Fibroblast of peridontal ligament (primary cell): ENCODE measurements around the gene IL26.
"Not testable (repeated sequence)": the region's sequence is repeated elsewhere in the genome, so short reads cannot be mapped to it uniquely, and the experiment has no call there.

Source experiments
- DNase-seq: peaks from one replicate; pipeline ENCODE4 v3.0.0-alpha.2; 2010; ENCODE audit errors: extremely low read depth

The IL26 gene

GRCh38 chr12:68199127-68199526, 26.5 kb downstream of the IL26 start:
- DNase-seq: no peak

DNA sequence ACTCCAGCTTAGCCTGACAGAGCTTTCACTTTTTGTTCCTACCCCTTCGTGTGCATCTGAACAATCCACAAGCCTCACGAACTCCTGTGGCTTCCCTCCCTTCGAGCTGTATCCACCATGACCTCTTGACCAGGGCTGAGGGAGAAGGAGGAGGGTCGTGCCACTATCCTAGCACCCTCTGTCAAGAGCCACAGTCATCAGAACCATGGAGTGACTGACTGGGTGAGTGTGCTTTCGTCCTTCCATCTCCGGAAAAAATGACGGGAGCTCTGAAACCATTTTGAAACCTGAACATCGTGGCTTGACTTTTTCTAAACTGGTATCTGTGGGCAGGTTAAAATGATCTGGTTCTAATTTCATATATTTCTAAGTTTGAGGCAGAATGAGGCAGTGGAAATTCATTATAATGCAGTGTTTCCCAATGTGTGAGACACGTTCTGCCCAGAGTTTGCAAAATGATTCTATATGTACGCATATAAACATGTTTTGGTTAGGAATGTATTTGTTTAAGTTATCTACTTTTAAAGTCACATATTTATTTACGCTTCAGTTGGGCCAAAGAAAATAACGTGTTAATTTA, 27.0 kb downstream of the IL26 start:
- no peak for DNase-seq

GRCh38 chr12:68190301-68190700, 35.3 kb downstream of the IL26 start:
- no peak for DNase-seq

GRCh38 chr12:68189821-68190242, 35.8 kb downstream of the IL26 start:
- peak; percentile 3 for DNase-seq

DNA sequence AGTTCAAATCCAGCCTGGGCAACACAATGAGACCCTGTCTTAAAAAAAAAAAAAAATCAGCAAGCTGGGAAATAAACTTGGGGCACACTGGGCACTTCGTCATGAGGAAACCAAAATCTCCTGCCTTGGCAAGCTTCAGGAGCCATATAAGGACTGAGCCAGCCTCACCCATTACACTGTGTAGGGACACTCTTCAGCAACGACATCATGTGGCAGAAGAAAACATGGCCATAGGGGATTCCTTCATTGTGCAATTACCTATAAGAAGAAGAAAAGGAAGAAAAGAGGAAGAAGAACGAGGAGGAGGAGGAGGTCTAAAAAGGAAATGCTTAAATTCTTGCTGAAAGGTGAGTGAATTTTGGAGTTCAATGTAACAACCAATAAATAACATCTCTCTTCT, 40.0 kb downstream of the IL26 start:
- no peak for DNase-seq

DNA sequence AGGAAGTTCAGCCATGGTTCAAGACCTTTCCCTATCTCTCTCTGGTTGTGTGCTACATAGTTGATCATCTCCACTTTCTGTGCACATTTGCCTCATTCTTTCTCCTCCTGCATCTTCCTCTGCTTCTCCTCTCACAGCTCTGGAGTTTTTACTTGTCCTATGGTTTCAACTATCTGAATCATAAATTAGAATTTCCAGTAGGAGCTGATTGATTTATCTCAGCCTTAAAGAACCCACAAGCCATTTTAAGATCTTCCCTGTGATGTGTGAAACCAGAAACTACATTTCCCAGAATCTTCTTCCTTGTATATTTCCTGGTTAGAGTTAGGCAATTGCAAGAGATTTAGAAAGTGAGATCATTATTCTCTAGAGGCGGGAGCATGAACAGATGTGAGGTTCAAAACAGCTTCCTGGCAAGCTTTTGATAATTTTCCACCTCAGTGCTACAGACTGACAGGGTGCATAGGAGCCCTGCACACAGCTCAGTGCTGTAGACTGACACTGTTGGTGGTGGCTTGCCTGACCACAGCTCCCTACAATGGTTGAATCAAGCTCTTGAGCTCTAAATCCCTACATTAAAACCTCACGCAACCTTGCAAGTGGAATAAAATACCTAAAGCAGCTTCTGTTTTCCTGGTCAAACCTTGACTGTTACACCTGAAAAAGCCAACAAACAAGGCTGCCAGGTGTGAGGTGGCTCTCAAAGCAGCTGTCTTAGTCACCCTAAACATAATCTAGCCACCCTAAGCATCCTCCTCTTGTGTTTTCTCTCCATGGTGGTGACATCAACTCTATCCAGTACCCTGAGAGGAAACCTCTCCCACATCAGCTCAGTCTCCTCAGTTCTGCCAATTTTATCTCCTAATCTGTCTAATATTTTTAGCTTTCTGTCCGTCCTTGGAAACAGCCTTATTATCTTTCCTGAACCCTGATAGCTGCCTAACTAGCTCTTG, 44.5 kb downstream of the IL26 start:
- DNase-seq: peak; percentile 2

DNA sequence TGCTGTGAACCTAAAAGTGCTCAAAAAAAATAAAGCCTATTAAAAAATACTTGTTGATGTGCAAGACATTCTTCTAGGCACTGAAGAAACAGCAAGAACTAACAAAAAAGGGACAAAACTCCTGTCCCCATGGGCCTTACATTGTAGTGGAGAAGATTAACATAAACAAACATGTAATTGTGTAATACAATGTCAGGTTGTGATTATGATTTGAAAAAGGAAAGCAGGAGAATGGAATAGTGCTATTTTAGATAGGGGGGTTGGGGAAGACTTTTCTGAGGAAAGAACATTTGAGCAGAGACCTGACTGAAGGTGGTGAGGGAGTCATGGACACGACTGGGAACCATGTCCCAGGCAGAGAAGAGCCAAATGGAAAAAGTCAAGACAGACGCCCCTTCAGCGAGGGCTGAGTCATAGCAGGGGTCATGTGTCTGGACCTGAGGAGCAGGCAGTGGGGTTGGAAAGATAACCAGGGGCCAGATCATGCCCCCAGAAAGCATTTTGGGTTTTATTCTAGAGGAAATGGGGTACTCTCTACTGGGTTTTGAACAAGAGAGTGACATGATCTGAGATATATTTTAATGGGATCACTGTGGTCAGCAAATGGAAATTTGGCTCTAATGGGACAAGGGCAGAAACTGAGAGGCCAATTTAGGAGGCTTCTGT, 46.7 kb downstream of the IL26 start:
- DNase-seq: no peak

- no peak for DNase-seq
These were observed 47.4 kb downstream of the IL26 start for GRCh38 chr12:68178184-68178583.

DNA sequence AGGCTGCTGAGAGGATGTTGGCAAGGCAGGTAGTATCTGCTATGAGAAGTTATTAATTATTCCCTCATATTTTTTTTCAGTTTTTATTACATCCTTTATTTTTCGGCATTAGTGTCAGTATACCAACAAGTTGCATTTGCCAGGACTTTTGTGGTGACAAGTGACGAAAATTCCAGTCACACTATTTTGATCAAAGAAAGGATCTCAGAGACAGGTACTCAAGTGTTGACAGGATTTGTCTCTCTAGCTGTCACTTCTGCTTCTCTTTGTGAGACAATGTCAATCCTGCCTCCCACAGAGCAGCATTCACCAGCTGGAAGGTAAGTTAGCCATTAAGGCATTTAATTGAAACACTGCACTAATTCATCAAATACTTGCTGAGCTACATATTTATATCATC, 48.0 kb downstream of the IL26 start:
- no peak for DNase-seq

GRCh38 chr12:68176257-68176656, 49.4 kb downstream of the IL26 start:
- DNase-seq: no peak

DNA sequence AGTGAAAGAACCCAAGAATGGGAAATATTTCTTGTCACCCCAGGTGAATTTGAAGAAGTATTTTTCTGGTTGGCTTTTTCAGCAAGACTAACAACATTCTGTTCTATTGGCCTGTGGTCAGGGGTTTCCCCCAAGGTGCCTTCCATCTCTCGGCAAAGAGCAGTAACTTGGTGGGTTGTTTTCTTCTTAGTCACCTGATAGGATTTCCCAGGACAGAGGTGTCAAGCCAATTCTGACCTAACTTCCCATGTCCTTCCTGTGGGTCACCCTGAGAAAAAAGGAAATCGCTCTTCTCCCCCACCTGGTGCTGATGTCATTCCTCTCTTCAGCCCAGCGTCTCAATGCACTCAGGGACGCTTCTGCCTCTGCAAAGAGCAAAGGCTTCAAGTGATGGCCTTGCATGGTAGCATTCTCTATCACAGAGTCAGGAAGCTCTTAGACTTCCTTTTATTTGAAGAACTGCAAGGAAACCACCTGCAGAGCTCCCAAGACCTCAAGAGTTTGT, 50.0 kb downstream of the IL26 start:
- no peak for DNase-seq

- not testable (repeated sequence) for DNase-seq
These were observed 50.8 kb downstream of the IL26 start for GRCh38 chr12:68174761-68175160.

DNA sequence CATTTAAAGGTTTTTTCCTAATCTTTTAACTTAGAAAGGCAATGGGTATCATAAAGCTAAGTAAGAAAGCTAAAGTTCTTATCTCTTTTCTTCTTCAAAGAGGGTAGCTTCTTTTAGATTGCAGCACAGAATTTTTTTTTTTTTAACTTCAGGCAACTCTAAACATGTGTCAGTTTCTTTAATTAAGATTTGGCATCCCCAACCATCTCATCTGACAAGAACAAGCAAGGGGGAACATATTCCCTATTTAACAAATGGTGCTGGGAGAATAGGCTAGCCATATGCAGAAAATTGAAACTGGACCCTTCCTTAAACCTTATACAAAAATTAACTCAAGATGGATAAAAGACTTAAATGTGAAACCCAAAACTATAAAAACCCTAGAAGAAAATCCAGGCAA, 51.8 kb downstream of the IL26 start:
- DNase-seq: no peak

DNA sequence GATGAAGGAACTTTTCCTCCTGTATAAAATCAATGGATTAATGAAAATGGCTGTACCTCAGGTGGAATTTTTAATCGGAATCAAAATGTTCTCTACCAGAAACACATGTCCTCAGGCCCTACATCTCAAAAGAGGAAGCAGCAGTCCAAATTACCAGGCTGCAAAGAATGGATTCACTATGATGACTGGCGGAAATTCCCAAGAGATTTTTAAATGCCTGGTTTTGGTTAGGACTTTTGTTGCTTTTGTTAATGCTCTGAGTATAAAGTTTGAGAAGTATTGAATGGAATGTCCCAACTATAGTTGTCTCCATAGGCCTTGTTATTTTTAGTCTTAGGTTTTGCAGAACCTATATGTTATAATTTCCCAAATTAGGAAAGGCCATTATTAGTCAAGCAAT, 54.9 kb downstream of the IL26 start:
- DNase-seq: no peak

DNA sequence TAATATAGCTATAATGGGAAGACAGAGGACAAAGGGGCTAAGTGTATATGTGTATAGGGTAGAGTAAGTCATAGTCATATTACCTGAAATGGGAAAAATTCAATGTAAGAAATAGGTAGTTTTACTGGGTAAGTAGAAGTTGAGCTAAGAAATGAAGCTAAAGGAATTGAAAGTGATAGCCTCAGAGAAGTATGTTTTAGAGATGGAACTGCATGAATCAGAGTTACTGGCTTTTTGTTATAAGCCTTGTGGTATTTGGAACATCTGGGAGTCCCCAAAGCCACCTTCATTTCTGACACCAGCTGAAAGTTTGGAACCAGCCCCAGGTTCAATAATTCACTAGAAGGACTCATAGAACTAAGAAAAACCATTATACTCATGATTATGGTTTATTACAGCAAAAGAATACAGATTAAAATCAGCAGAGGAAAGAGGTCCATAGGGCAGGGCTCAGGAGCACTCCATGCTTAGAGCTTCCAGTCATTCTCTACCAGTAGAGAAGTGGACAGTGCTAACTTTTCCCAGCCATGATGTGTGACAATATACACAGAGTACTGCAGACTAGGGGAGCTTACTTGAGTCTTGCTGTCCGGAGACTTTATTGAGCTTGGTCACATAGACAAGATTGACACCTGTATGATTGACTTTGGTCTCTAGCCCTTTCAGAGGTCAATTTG, 56.3 kb downstream of the IL26 start:
- no peak for DNase-seq

DNA sequence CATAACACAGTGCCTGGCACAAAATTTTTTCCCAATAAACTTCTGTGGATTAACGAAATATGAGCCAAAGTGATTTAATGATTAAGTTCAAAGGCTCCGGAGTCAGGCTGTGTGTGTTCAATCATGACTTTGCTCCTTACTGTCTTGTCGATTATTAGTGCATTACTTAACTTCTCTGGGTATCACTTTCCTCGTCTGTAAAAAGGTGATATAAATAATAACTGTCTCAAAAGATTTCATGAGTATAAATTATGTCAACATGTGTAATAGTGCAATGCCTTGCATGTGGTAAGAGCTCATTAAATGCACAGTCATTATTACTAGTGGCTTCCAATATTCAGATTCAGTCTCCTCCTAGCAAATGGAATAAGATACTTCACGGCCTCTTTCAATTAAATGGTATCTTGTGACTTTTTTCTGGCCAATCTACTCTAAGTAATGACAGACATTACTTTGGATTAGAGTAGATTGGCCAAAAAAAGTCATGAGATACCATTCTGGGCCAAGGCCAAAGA, 59.2 kb downstream of the IL26 start:
- DNase-seq: no peak

DNA sequence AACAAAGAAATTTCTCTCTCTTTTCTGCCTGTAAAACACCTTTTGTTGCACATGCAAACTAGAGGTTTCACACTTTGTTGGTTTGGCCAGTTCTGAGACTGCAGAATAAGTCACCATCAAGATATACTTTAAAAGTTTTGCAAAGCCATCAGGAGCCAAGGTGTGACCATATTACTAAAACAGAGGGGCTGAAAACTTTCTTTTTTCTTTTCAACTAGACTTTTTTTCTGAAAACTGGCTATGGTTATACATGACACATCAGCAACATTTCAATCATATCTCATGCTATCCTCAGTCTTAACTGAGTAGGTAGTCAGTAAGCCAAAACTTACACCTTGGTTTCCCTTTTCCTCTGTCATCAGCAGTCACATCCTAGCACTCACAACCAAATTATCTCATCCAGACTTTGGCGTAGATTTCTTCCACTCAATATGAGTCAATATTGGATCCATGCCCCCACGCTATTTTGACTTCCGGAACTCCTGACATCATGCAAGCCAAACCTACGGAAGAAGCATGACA, 62.0 kb downstream of the IL26 start:
- no peak for DNase-seq

GRCh38 chr12:68162374-68162773, 63.2 kb downstream of the IL26 start:
- DNase-seq: no peak

DNA sequence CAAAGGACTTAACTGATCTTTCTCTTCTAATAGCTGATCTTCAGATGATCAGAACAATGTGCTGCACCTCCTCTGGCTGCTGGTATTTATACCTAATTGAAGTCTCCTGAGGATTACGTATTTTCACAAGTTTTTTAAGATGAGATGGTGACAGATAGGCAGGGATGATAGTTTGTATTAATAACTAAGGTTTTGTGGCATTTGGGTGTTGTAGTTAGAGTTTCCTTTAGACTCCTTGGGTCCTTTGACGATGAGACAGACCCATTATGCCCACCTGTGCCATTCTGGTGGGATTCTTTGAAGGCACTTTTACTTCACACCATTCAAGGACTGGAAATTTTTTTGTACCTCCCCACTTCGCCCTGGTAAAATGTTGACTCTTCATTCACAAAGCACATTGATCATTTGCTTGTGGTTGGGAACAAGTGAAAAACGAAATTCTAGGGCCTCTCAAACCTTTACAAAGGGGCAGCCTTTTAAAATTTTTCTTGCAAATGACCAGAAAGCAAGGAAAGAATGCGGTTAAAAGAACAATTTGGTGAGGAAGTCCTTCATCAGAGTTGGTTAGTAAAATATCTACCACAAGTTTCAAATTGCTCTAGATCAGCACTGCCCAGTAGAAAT, 65.8 kb downstream of the IL26 start, which contains the start of gene IFNG:
Gene IFNG (minus strand): TSS at position 60 of the 624 bp plus-strand sequence. CDS start 125 bp downstream, outside the sequence.
- no peak for DNase-seq

DNA sequence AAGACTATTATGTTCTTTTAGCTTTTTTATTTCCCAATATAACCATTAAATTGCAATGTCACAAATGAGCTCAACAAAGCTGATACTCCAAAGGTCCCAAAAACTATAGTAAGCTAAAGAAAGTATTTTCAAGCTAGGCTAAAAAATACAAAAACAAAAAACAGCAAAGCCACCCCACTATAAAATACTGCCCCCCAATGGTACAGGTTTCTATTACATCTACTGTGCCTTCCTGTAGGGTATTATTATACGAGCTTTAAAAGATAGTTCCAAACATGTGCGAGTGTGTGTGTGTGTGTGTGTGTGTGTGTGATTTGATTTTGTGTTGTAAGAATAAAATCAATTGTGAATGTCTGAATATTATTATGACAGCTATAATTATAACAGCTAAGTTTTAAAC, 67.2 kb downstream of the IL26 start:
- peak; percentile 3 for DNase-seq

- DNase-seq: no peak
These were observed 68.2 kb downstream of the IL26 start for GRCh38 chr12:68157380-68157779.
